GM18870 (cell line): ENCODE measurements around the gene MST1.

Experiments
- ATAC-seq: cut with Tn5 transposase; IDR thresholded peaks from one replicate; pipeline ENCODE4 v1.9.1; 2021; ENCODE audit warnings: moderate library complexity; ENCODE audit not compliant: unreplicated experiment

The MST1 gene

GRCh38 chr3:49680493-49681231 lies 8.6 kb downstream of the MST1 start:
- no peak for ATAC-seq

- ATAC-seq: no peak
Observed at GRCh38 chr3:49675912-49676311, 13.4 kb downstream of the MST1 start.

- peak; percentile 25 for ATAC-seq
Observed at GRCh38 chr3:49674497-49674983, 14.7 kb downstream of the MST1 start.

GRCh38 chr3:49673715-49674496 lies 15.4 kb downstream of the MST1 start, which contains the start of gene APEH:
TSS of gene APEH (plus strand) at chr3:49674351. CDS start at chr3:49674402, 51 bp downstream.
- ATAC-seq: peak; percentile 70

- no peak for ATAC-seq
Observed at GRCh38 chr3:49673121-49673714, 16.1 kb downstream of the MST1 start.

GRCh38 chr3:49671291-49672288 lies 17.7 kb downstream of the MST1 start:
- no peak for ATAC-seq

- ATAC-seq: no peak
Observed at GRCh38 chr3:49670940-49671290, 18.4 kb downstream of the MST1 start.

- ATAC-seq: no peak
Observed at GRCh38 chr3:49669352-49669751, 19.9 kb downstream of the MST1 start.

- no peak for ATAC-seq
Observed at GRCh38 chr3:49668861-49669260, 20.4 kb downstream of the MST1 start.

- ATAC-seq: no peak
Observed at GRCh38 chr3:49668414-49668797, 20.9 kb downstream of the MST1 start.

GRCh38 chr3:49667701-49668413 lies 21.4 kb downstream of the MST1 start:
- ATAC-seq: no peak

GRCh38 chr3:49666592-49666991 lies 22.7 kb downstream of the MST1 start:
- no peak for ATAC-seq

GRCh38 chr3:49665822-49666519 lies 23.3 kb downstream of the MST1 start:
- no peak for ATAC-seq

GRCh38 chr3:49664300-49664699 lies 25.0 kb downstream of the MST1 start:
- no peak for ATAC-seq

- no peak for ATAC-seq
Observed at GRCh38 chr3:49663831-49664230, 25.4 kb downstream of the MST1 start.

- no peak for ATAC-seq
Observed at GRCh38 chr3:49662720-49663413, 26.4 kb downstream of the MST1 start.

GRCh38 chr3:49662021-49662420 lies 27.3 kb downstream of the MST1 start:
- no peak for ATAC-seq

GRCh38 chr3:49661281-49661680 lies 28.0 kb downstream of the MST1 start:
- no peak for ATAC-seq

- ATAC-seq: no peak
Observed at GRCh38 chr3:49659756-49660155, 29.5 kb downstream of the MST1 start.
